ENCODE measurements around the gene ACAP1. TPM values are rescaled to one million over a fixed set of nuclear protein-coding genes. Genes with fewer than 3 reads are reported as not detected.

The ACAP1 gene
- total RNA-seq, 1 donor from 2014 or later: 10.9 TPM

DNA sequence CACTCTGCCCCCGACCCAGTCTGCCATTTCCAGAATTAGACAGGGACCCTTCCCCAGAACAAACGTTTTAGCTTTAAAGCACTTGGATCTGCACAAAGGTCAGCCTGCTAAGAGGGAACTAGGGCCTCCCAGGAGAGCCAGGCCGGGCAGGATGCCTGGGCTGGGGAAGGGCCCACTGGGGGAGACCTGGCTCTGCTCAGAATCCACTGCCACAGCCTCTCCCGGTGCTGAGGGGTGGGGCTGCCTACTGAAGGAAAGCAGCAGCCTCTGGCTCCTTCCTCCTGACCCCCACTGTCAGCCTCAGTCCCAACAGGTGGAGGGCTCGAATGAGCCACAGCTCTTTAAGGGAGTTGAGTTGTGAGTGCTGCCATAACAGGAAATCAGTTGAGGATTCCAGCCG lies 43.6 kb upstream of the ACAP1 start:
- TF ChIP-seq, protein P1, sequence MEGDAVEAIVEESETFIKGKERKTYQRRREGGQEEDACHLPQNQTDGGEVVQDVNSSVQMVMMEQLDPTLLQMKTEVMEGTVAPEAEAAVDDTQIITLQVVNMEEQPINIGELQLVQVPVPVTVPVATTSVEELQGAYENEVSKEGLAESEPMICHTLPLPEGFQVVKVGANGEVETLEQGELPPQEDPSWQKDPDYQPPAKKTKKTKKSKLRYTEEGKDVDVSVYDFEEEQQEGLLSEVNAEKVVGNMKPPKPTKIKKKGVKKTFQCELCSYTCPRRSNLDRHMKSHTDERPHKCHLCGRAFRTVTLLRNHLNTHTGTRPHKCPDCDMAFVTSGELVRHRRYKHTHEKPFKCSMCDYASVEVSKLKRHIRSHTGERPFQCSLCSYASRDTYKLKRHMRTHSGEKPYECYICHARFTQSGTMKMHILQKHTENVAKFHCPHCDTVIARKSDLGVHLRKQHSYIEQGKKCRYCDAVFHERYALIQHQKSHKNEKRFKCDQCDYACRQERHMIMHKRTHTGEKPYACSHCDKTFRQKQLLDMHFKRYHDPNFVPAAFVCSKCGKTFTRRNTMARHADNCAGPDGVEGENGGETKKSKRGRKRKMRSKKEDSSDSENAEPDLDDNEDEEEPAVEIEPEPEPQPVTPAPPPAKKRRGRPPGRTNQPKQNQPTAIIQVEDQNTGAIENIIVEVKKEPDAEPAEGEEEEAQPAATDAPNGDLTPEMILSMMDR (IDR thresholded peaks at IDR 0.05; ENCODE audit: unreplicated experiment): no peak
- Mint-ChIP-seq H3K9me3 (no peaks in the 10 kb centered on the region), H3K4me3 (no peak overlapping the region), H3K4me1 (peaks cover 25% of the 10 kb centered on the region), H3K27me3 (ENCODE audit: low read depth) (peaks cover 68% of the 10 kb centered on the region), H3K36me3 (no peaks in the 10 kb centered on the region), H3K27ac (no peak overlapping the region)
- DNase-seq (ENCODE audit: low spot score in 2 of 2, unreplicated experiment in 2 of 2): no peak

- Mint-ChIP-seq H3K4me3 (peak overlapping the region; percentile 47), H3K27me3 (ENCODE audit: low read depth) (peaks cover 65% of the 10 kb centered on the region), H3K9me3 (no peaks in the 10 kb centered on the region), H3K36me3 (no peaks in the 10 kb centered on the region), H3K4me1 (peaks cover 25% of the 10 kb centered on the region), H3K27ac (no peak overlapping the region)
- DNase-seq (ENCODE audit: low spot score in 2 of 2, unreplicated experiment in 2 of 2): no peak
- TF ChIP-seq, protein P1 (IDR thresholded peaks at IDR 0.05; ENCODE audit: unreplicated experiment): no peak
Observed at GRCh38 chr17:7293159-7293558, 43.2 kb upstream of the ACAP1 start.

DNA sequence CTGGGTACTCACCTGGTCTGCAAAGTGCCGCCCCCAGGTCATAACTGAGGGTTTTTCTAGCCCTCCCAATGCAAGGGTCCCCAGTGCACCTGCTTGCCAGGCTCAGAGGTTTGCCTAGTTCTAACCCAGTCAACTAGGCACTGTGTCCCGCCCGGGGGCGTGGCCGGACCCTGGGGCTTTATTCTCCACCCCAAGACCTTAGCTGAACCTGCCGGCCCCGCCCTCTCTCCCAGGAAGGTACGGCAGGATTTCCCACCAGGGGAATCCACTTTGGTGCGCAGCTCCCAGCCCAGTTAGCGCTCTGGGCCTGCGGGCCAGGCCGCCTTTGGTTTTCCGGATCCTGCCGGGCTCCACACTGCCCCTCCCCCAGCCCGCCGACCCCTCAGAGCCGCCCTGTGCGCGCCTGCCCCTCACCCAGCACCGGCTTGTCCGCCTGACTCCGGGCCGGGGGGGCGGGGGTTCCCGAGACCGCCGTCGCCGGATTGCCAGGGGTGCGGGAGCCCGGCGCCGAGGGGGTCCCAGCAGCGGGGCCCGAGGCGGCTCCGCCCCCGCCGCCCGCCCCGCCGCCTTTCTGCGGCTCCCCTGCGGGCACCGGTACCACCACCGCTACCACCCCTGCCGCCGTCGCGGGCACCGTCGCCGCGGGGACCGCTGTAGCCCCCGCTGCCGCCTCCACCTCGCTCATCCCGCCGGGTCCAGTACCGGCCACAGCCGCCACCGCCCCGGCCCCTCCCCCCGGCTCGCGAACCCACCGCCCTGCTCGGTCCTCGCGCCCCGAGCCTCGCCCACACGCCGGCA lies 42.3 kb upstream of the ACAP1 start:
- TF ChIP-seq, protein P1 (IDR thresholded peaks at IDR 0.05; ENCODE audit: unreplicated experiment): no peak
- Mint-ChIP-seq H3K36me3 (no peaks in the 10 kb centered on the region), H3K27ac (no peak overlapping the region), H3K9me3 (no peaks in the 10 kb centered on the region), H3K27me3 (ENCODE audit: low read depth) (peaks cover 68% of the 10 kb centered on the region), H3K4me3 (peak overlapping the region; percentile 47), H3K4me1 (peaks cover 25% of the 10 kb centered on the region)
- DNase-seq (ENCODE audit: low spot score in 2 of 2, unreplicated experiment in 2 of 2): no peak

GRCh38 chr17:7294614-7295153 lies 41.6 kb upstream of the ACAP1 start, which contains the start of gene YBX2:
TSS of gene YBX2 (minus strand) at chr17:7294639. CDS start at chr17:7294500, 139 bp downstream.
- Mint-ChIP-seq H3K4me1 (peaks cover 25% of the 10 kb centered on the region), H3K9me3 (no peaks in the 10 kb centered on the region), H3K27ac (no peak within 1 kb of the TSS), H3K4me3 (peak within 1 kb of the TSS; percentile 60), H3K36me3 (no peaks in the 10 kb centered on the region), H3K27me3 (ENCODE audit: low read depth) (peaks cover 71% of the 10 kb centered on the region)
- DNase-seq (ENCODE audit: low spot score in 2 of 2, unreplicated experiment in 2 of 2): peak; percentile 65 to 81
- TF ChIP-seq, protein P1 (IDR thresholded peaks at IDR 0.05; ENCODE audit: unreplicated experiment): no peak

DNA sequence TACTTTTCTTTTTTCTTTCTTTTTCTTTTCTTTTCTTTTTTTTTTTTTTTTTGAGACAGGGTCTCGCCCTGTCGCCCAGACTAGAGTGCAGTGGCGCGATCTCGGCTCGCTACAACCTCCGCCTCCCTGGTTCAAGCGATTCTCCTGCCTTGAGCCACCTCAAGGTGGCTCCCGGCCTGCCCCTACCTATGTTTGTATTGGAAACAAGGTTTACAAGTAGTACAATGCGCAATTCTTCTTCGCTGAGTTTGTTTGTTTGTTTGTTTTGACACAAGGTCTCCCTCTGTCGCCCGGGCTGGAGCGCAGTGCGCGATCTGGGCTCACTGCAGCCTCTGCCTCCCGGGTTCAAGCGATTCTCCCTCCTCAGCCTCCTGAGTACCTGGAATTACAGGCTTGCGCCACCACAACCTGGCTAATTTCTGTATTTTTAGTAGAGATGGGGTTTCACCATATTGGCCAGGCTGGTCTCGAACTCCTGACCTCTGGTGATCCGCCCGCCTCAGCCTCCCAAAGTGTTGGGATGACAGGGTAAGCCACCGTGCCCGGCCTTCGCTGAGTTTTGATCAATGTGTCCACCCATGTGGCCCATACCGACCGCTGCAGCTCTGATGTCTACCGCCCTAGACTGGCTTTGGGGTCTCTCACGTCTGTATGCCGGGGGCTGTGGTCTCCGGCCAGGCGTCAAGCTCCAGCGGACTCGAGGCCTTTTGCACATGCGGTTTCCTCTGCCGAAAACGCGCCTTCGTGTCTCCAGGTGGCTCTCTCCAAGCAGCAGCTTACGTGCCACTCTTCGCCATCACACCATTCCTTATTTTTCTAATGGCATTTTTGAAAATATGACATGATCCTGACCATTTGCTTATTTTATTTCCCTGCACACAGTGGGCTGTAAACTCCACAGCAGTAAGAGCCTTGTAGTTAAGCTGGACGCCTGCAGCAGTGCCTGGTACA lies 40.8 kb upstream of the ACAP1 start:
- DNase-seq (ENCODE audit: low spot score in 2 of 2, unreplicated experiment in 2 of 2): no peak
- Mint-ChIP-seq H3K27ac (no peak overlapping the region), H3K9me3 (no peaks in the 10 kb centered on the region), H3K4me3 (peak overlapping the region; percentile 60), H3K27me3 (ENCODE audit: low read depth) (peaks cover 71% of the 10 kb centered on the region), H3K36me3 (no peaks in the 10 kb centered on the region), H3K4me1 (peaks cover 25% of the 10 kb centered on the region)
- TF ChIP-seq, protein P1 (IDR thresholded peaks at IDR 0.05; ENCODE audit: unreplicated experiment): no peak
